ENCODE data around the gene SLC49A3. TPM values are rescaled to one million over a fixed set of nuclear protein-coding genes. Genes with fewer than 3 reads are reported as not detected.

SLC49A3 gene
- total RNA-seq, 1 experiment from 2014 or later = 6.9 TPM

GRCh38 chr4:649293-649625 lies 39.7 kb downstream of the SLC49A3 start:
- Histone ChIP-seq H3K23ac (ENCODE audit: insufficient read length, low read depth, low read length) (no peak overlapping the region), H2AK5ac (ENCODE audit: insufficient read length, low read length) (no peak overlapping the region), H3K79me1 (ENCODE audit: insufficient read depth, low read depth, low read length, poor library complexity, severe bottlenecking) (no peaks in the 10 kb centered on the region), H4K20me1 (ENCODE audit: control insufficient read depth, insufficient read depth, insufficient read length) (no peaks in the 10 kb centered on the region), H3K4ac (ENCODE audit: low read depth, low read length) (no peak overlapping the region), H3K9me3 (ENCODE audit: control insufficient read depth, low read depth, low read length) (no peaks in the 10 kb centered on the region), H3K56ac (ENCODE audit: insufficient read length, low read depth, low read length) (no peak overlapping the region), H3K14ac (ENCODE audit: insufficient read depth, low read length) (no peak overlapping the region), H4K5ac (ENCODE audit: insufficient read length, low read depth, low read length) (no peak overlapping the region), H3K4me2 (ENCODE audit: insufficient read depth, insufficient read length, low read length) (no peak overlapping the region), H3K23me2 (ENCODE audit: insufficient read length, low read depth, low read length, poor library complexity, severe bottlenecking) (no peaks in the 10 kb centered on the region), H2BK15ac (ENCODE audit: low read depth, low read length) (no peak overlapping the region), H3K4me1 (ENCODE audit: insufficient read depth, low read length) (no peaks in the 10 kb centered on the region), H3K18ac (ENCODE audit: insufficient read length, low read depth, low read length) (no peak overlapping the region), H2BK120ac (ENCODE audit: low read depth, low read length, poor library complexity, severe bottlenecking) (no peak overlapping the region), H3K79me2 (ENCODE audit: insufficient read depth, low read length) (no peaks in the 10 kb centered on the region), H3K9ac (ENCODE audit: extremely low read depth, insufficient read length, low read length) (no peak overlapping the region), H3K27me3 (ENCODE audit: insufficient read depth, low read length) (no peaks in the 10 kb centered on the region), H4K91ac (ENCODE audit: insufficient read length, low read depth, low read length) (no peak overlapping the region), H2BK5ac (ENCODE audit: insufficient read length, low read length) (no peak overlapping the region), H2BK20ac (ENCODE audit: low read depth, low read length, poor library complexity, severe bottlenecking) (no peak overlapping the region), H2BK12ac (ENCODE audit: insufficient read length, low read depth, low read length) (no peak overlapping the region), H4K8ac (replicated peaks; ENCODE audit: insufficient read length, low read depth, low read length) (no peak overlapping the region), H3K27ac (ENCODE audit: insufficient read length, low read depth, low read length) (no peak overlapping the region), H3T11ph (ENCODE audit: low read length) (no peak overlapping the region), H2AFZ (ENCODE audit: low read length) (no peak overlapping the region)
- peaks cover 0 to 5% of the 10 kb centered on the region in 2 experiments; a peak in 3 of 5 replicates for H3K9me3 Mint-ChIP-seq
- peaks cover 3% of the 10 kb centered on the region for H3K27me3 Mint-ChIP-seq (ENCODE audit: low read depth)
- no CpG with 5 or more reads among the region's 7 CpGs for WGBS (ENCODE audit: extremely low coverage, insufficient read length, low lambda C conversion rate)
- H3K36me3 Mint-ChIP-seq (ENCODE audit: insufficient read depth in 1 of 3, low read depth in 3 of 3) = no peaks in the 10 kb centered on the region
- no peak overlapping the region for H3K4me3 Mint-ChIP-seq
- H3K4me1 Mint-ChIP-seq = peaks cover 5 to 25% of the 10 kb centered on the region in 2 experiments; a peak in 3 of 4 replicates
- H3K27ac Mint-ChIP-seq = no peak overlapping the region
- no peak for TF ChIP-seq CTCF (conservative IDR thresholded peaks at IDR 0.05)
- no peak for DNase-seq
